ENCODE measurements around the gene ID3.

The ID3 gene

GRCh38 chr1:23524163-23524562, 35.1 kb downstream of the ID3 start:
- H3K4me3 ChIP-seq (replicated peaks; ENCODE audit: low read depth, low read length): no peak overlapping the region
- TF ChIP-seq, protein P1, sequence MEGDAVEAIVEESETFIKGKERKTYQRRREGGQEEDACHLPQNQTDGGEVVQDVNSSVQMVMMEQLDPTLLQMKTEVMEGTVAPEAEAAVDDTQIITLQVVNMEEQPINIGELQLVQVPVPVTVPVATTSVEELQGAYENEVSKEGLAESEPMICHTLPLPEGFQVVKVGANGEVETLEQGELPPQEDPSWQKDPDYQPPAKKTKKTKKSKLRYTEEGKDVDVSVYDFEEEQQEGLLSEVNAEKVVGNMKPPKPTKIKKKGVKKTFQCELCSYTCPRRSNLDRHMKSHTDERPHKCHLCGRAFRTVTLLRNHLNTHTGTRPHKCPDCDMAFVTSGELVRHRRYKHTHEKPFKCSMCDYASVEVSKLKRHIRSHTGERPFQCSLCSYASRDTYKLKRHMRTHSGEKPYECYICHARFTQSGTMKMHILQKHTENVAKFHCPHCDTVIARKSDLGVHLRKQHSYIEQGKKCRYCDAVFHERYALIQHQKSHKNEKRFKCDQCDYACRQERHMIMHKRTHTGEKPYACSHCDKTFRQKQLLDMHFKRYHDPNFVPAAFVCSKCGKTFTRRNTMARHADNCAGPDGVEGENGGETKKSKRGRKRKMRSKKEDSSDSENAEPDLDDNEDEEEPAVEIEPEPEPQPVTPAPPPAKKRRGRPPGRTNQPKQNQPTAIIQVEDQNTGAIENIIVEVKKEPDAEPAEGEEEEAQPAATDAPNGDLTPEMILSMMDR (IDR thresholded peaks at IDR 0.05; ENCODE audit: low read depth, low read length, missing control alignments): no peak

DNA sequence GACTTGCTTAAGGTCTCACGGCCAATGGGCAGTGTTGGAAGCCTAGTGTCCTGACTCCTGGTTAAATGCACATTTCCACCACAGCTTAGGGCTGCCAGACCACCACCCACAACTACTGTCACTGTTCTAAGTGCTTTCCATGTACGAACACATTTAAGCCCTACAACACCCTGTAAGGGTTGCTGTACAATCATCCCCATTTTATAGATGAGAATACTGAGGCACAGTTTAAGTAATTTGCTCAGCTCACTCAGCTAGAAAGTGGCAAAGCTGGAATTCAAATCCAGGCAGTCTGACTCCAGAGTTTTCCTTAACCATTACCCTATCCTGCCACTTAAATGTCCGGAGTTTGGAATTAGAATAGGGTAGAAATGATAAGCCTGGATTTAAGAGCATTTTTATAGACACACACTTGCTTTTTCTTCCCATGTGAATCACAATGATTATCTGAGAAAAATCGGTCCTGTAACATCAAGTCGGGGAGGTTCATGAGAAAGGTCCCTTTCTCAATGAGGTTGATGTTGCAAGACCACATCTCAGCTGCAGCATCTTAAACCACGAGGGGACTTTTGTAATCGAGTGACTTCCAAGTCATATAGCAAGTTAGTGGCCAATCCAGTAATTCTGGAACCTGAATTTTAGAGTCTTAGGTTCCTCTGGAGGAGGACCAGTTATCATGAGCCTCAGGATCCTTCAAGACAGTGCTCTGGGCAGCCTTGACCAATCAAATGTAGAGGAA, 36.9 kb downstream of the ID3 start:
- no peak for DNase-seq (ENCODE audit: extremely low read depth, low read depth)
- TF ChIP-seq, protein P1 (IDR thresholded peaks at IDR 0.05; ENCODE audit: low read depth, low read length, missing control alignments): no peak
- H3K4me3 ChIP-seq (replicated peaks; ENCODE audit: low read depth, low read length): no peak overlapping the region

More at GRCh38 chr1:23524163-23524562, 35.1 kb downstream of the ID3 start:
- no peak for DNase-seq (ENCODE audit: extremely low read depth, low read depth)

DNA sequence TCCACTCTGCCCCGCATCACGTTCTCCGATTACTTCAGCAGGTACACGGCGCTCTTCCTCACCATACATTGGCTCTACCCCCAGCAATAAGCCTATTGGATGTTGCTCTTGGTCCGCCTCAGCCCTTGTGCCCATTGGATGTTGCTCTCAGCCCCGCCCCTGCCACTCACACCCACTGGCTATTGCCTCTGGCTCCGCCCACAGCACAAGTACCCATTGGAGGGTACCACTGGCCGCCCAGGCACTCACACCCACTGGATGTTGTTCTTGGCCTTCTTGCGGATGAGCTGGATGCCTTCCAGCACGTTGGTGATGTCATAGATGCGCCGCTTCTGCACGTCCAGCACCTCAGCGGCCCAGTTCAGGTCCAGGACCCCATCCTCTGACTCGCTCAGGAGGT, 37.7 kb downstream of the ID3 start:
- TF ChIP-seq, protein P1 (IDR thresholded peaks at IDR 0.05; ENCODE audit: low read depth, low read length, missing control alignments): no peak
- no peak overlapping the region for H3K4me3 ChIP-seq (replicated peaks; ENCODE audit: low read depth, low read length)
- DNase-seq (ENCODE audit: extremely low read depth, low read depth): no peak

GRCh38 chr1:23517581-23517980, 41.7 kb downstream of the ID3 start:
- TF ChIP-seq, protein P1 (IDR thresholded peaks at IDR 0.05; ENCODE audit: low read depth, low read length, missing control alignments): no peak
- no peak for DNase-seq (ENCODE audit: extremely low read depth, low read depth)
- H3K4me3 ChIP-seq (replicated peaks; ENCODE audit: low read depth, low read length): no peak overlapping the region

GRCh38 chr1:23515905-23516304, 43.4 kb downstream of the ID3 start:
- DNase-seq (ENCODE audit: extremely low read depth, low read depth): no peak
- TF ChIP-seq, protein P1 (IDR thresholded peaks at IDR 0.05; ENCODE audit: low read depth, low read length, missing control alignments): no peak

DNA sequence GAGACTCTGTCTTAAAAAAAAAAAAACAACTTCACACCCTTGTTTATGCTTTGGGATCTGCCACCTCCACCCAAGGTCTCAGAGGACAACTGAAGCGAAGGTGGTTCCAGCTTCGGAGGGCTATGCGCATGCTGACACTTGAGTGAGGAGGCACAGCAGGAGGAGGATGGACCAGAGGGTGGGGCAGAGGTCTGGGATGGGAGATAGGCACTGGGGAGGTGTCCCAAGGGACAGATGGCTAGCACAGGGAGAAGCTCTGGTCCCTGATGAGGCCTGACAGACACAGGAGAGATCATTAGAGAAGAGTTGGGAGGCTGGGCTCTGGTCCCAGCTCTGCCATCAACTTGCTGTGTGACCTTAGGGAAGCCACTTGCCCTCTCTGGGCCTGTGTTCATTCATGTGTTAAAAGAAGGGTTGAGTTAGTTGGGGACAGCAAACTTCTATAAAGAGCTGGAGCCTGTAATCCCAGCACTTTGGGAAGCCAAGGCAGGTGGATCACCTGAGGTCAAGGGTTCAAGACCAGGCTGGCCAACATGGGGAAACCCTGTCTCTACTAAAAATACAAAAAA, 45.1 kb downstream of the ID3 start:
- H3K4me3 ChIP-seq (replicated peaks; ENCODE audit: low read depth, low read length): no peak overlapping the region
- DNase-seq (ENCODE audit: extremely low read depth, low read depth): no peak
- TF ChIP-seq, protein P1 (IDR thresholded peaks at IDR 0.05; ENCODE audit: low read depth, low read length, missing control alignments): no peak

More at GRCh38 chr1:23515905-23516304, 43.4 kb downstream of the ID3 start:
- no peak overlapping the region for H3K4me3 ChIP-seq (replicated peaks; ENCODE audit: low read depth, low read length)

All from HFF-Myc (cell line).